GM18858 (cell line): ENCODE results near the gene COG5.
"Not testable (repeated sequence)": the region's sequence is repeated elsewhere in the genome, so short reads cannot be mapped to it uniquely, and the experiment has no call there.

Source experiments
- ATAC-seq: cut with Tn5 transposase; IDR thresholded peaks from one replicate; pipeline ENCODE4 v1.9.1; 2021; ENCODE audit not compliant: unreplicated experiment

The COG5 gene

GRCh38 chr7:107166736-107167426 lies 396.8 kb downstream of the COG5 start:
- no peak for ATAC-seq

- no peak for ATAC-seq
Measured at GRCh38 chr7:107165341-107165740, 398.4 kb downstream of the COG5 start.

DNA sequence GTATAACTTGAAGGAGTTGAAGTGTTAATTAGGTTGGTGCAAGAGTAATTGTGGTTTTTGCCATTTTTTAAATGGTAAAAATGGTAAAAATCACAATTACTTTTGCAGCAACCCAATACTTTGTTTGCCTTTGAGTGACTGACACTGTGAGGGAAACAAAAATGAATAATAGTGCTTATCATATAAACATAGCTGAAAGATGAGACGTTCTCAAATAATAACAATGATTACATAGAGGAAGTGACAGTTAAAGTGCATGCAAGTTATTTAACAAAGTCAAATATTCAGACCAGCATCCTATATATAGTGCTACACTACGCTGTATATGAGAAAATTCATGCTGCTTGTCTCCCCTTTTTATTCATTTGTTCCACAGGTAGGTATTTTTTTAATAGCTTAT lies 399.6 kb downstream of the COG5 start:
- no peak for ATAC-seq

DNA sequence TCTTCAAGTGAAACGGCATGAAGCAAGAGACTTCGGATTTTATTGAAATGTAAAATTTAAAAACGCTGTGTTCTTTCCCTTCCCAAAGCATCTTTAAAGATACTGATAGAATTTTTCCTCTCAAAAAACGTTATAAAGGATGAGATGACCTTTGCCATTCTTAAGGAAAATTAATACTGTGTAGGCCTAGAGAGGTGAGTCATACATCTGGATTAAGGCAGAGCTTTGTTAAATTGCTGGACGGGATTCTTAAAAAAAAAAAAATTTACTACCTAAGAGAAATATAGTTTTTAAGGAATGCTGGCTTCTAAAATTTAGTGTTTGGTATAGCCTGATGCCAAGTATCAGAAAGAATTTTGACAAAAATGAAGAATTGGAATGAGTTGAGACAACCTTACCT lies 401.2 kb downstream of the COG5 start:
- no peak for ATAC-seq

GRCh38 chr7:107161415-107161814 lies 402.3 kb downstream of the COG5 start:
- ATAC-seq = no peak

DNA sequence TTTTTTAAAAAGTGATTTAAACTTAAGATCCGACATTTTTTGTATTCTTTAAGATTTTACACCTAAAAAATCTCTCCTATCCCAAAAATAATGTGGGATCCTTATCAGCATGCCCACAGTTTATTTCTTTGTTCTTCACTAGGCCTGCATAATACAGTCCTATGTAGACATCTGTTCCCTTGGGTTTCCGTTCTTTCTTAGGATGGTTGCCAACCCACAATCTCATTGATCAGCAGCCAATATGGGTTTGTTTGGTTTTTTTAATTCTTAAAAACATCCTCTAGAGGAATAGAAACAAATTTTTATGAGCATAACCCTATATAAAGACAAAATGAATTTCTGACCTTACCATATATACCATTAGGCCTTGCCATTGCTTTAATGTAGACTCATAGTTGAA lies 403.3 kb downstream of the COG5 start:
- ATAC-seq = no peak

DNA sequence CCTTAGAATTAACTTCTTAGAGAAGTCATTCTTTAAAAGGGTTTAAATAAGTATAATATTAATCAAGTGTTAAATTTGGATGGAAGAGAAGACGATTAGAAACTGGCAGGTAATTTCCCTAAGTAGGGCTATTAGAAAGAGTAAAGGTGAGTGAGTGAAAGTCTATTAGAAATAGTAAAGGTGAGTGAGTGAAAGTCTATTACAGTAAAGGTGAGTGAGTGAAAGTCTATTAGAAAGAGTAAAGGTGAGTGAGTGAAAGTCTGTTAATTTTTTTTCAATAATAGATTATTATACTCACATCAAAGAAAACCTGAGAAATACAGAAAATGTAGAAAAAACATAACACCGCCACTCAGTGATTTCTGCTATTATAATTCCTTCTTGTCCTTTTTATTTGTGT lies 405.7 kb downstream of the COG5 start:
- ATAC-seq = no peak

GRCh38 chr7:107157091-107157490 lies 406.6 kb downstream of the COG5 start:
- ATAC-seq = no peak

GRCh38 chr7:107155726-107156125 lies 408.0 kb downstream of the COG5 start:
- not testable (repeated sequence) for ATAC-seq

GRCh38 chr7:107154826-107155225 lies 408.9 kb downstream of the COG5 start:
- ATAC-seq = no peak

GRCh38 chr7:107152011-107152410 lies 411.7 kb downstream of the COG5 start:
- ATAC-seq = no peak
